Common myeloid progenitor, CD34-positive (primary cell): Measurements from ENCODE around the gene SPOCD1.

Source experiments
- CTCF ChIA-PET: fragments of 350-600 bp; sonication (Branson Sonifier 250); formaldehyde crosslinking; loops from one replicate; lab custom pipeline; 2021; ENCODE audit warnings: antibody characterized with exemption; lab: Charles Lee
- POLR2A ChIA-PET: fragments of 350-600 bp; sonication (Branson Sonifier 250); formaldehyde crosslinking; loops from one replicate; lab custom pipeline; 2021; ENCODE audit warnings: antibody characterized with exemption; lab: Charles Lee
- DNase-seq, 3 donors: peaks; one replicate each; pipeline versions ENCODE4 v3.0.0 to v3.0.0-alpha.2; 2013
- H3K27ac ChIP-seq, 2 experiments: 1 replicate in 1 of 2; 2 replicates in 1 of 2; pipeline ENCODE4 v1.7.0; 2013; ENCODE audit warnings: inconsistent platforms in 2 of 2, low read length in 2 of 2, mild to moderate bottlenecking in 2 of 2, low read depth in 1 of 2, moderate library complexity in 1 of 2; ENCODE audit not compliant: severe bottlenecking in 2 of 2, insufficient read depth in 1 of 2, poor library complexity in 1 of 2
- H3K27me3 ChIP-seq, 5 experiments: replicated peaks in 2 of 5; 1 replicate in 3 of 5; 2 replicates in 2 of 5; pipeline versions ENCODE4 v1.6.1 to v1.7.0; 2013; ENCODE audit warnings: low read length in 4 of 5, mild to moderate bottlenecking in 2 of 5, moderate library complexity in 2 of 5, inconsistent platforms in 1 of 5; ENCODE audit not compliant: insufficient read depth in 5 of 5, control insufficient read depth in 4 of 5
- H3K36me3 ChIP-seq, 4 experiments: 1 replicate in 2 of 4; 2 replicates in 2 of 4; pipeline versions ENCODE4 v1.6.1 to v1.7.0; 2013; ENCODE audit warnings: low read length in 3 of 4, control low read depth in 1 of 4, mild to moderate bottlenecking in 1 of 4; ENCODE audit not compliant: control insufficient read depth in 4 of 4, insufficient read depth in 4 of 4
- H3K4me1 ChIP-seq, 4 experiments: 1 replicate in 3 of 4; 2 replicates in 1 of 4; pipeline versions ENCODE4 v1.6.1 to v1.7.1; 2013; ENCODE audit warnings: low read length in 3 of 4, mild to moderate bottlenecking in 3 of 4, control low read depth in 1 of 4, inconsistent platforms in 1 of 4, moderate library complexity in 1 of 4; ENCODE audit not compliant: control insufficient read depth in 4 of 4, insufficient read depth in 4 of 4; ENCODE audit errors: control extremely low read depth in 1 of 4
- H3K4me3 ChIP-seq, 7 experiments: 1 replicate in 4 of 7; 2 replicates in 3 of 7; pipeline versions ENCODE4 v1.5.1 to v1.7.0; 2013; ENCODE audit warnings: mild to moderate bottlenecking in 7 of 7, low read length in 6 of 7, moderate library complexity in 6 of 7, inconsistent platforms in 2 of 7, low read depth in 2 of 7, control low read depth in 1 of 7; ENCODE audit not compliant: insufficient read depth in 4 of 7, control insufficient read depth in 1 of 7; ENCODE audit errors: extremely low read depth in 1 of 7
- H3K9me3 ChIP-seq, 5 experiments: 1 replicate in 4 of 5; 2 replicates in 1 of 5; pipeline versions ENCODE4 v1.6.1 to v1.7.1; 2013; ENCODE audit warnings: low read length in 4 of 5, mild to moderate bottlenecking in 2 of 5, inconsistent platforms in 1 of 5, low read depth in 1 of 5, moderate library complexity in 1 of 5; ENCODE audit not compliant: control insufficient read depth in 4 of 5, insufficient read depth in 2 of 5; ENCODE audit errors: control extremely low read depth in 1 of 5
- WGBS: methylation state at CpG from one replicate; pipeline ENCODE4 v1.1.5; 2013; ENCODE audit not compliant: insufficient coverage; 5-methylcytosine and 5-hydroxymethylcytosine counted together

Gene SPOCD1

GRCh38 chr1:31781138-31781755 is 34.6 kb downstream of the SPOCD1 start:
- Histone ChIP-seq H3K4me3 (no peak overlapping the region), H3K27me3 (peaks cover 0 to 7% (median 0%) of the 10 kb centered on the region in 5 experiments), H3K27ac (no peak overlapping the region), H3K9me3 (no peaks in the 10 kb centered on the region), H3K36me3 (no peaks in the 10 kb centered on the region), H3K4me1 (peaks cover 0 to 8% (median 6%) of the 10 kb centered on the region in 4 experiments)
- WGBS: 88% methylated on average over 4 of the region's 7 CpGs
- POLR2A ChIA-PET: no interaction called here
- DNase-seq: no peak
- CTCF ChIA-PET: no interaction called here

GRCh38 chr1:31780632-31781031 is 35.2 kb downstream of the SPOCD1 start:
- H3K27ac ChIP-seq: no peak overlapping the region
- peaks cover 0 to 7% (median under 1%) of the 10 kb centered on the region in 5 experiments for H3K27me3 ChIP-seq
- peaks cover 0 to 8% (median 6%) of the 10 kb centered on the region in 4 experiments for H3K4me1 ChIP-seq
- CTCF ChIA-PET: interaction anchor here (0.9 to 1.3 kb wide), 3 partner anchors 15 to 19 kb away, joined by 3 to 5 read pairs (median 4); no protein-coding TSS in a partner anchor
- H3K9me3 ChIP-seq: no peaks in the 10 kb centered on the region
- DNase-seq: no peak
- H3K4me3 ChIP-seq: no peak overlapping the region
- no peaks in the 10 kb centered on the region for H3K36me3 ChIP-seq
- 70% methylated on average over 2 of the region's 2 CpGs for WGBS
- POLR2A ChIA-PET: no interaction called here

DNA sequence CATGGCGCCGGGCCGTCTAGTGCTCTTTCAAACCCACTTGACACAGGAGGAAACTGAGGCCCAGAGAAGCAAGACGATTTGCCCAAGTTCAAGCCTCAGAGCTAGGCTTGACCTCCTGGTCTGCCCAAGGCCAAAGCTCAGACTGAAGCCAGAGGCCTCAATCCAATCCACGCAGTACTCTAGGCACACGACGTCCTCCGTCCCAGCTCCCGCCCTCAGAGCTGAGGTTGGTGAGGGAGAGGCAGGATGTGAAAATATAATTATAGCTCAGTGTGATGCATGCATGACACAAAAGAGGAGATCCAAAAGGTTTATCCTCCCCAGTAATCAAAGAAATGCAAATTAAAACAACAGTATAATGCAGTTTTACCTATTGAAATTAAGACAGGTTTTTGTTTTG is 36.1 kb downstream of the SPOCD1 start:
- H3K4me3 ChIP-seq: no peak overlapping the region
- ChIA-PET POLR2A (no interaction called here), CTCF (interaction anchor here (0.9 to 1.3 kb wide), 5 partner anchors 9 to 18 kb away, joined by 3 to 6 read pairs (median 4); no protein-coding TSS in a partner anchor)
- DNase-seq: no peak
- peaks cover 0 to 15% (median 8%) of the 10 kb centered on the region in 5 experiments for H3K27me3 ChIP-seq
- peaks cover 0 to 8% (median 6%) of the 10 kb centered on the region in 4 experiments for H3K4me1 ChIP-seq
- H3K9me3 ChIP-seq: no peaks in the 10 kb centered on the region
- 97% methylated on average over 7 of the region's 9 CpGs for WGBS
- no peaks in the 10 kb centered on the region for H3K36me3 ChIP-seq
- H3K27ac ChIP-seq: no peak overlapping the region

GRCh38 chr1:31778763-31779488 is 36.9 kb downstream of the SPOCD1 start:
- no peak overlapping the region for H3K4me3 ChIP-seq
- no peaks in the 10 kb centered on the region for H3K36me3 ChIP-seq
- no peak overlapping the region for H3K27ac ChIP-seq
- peaks cover 0 to 8% (median 6%) of the 10 kb centered on the region in 4 experiments for H3K4me1 ChIP-seq
- WGBS: 98% methylated on average over 9 of the region's 11 CpGs
- no peaks in the 10 kb centered on the region for H3K9me3 ChIP-seq
- CTCF ChIA-PET: interaction anchor here (1.0 to 1.2 kb wide), 2 partner anchors 10 to 11 kb away, joined by 3 to 6 read pairs; no protein-coding TSS in a partner anchor
- DNase-seq: no peak
- H3K27me3 ChIP-seq: peaks cover 0 to 23% (median 16%) of the 10 kb centered on the region in 5 experiments
- POLR2A ChIA-PET: no interaction called here

GRCh38 chr1:31776516-31776915 is 39.3 kb downstream of the SPOCD1 start:
- ChIA-PET CTCF (interaction anchor here (1.1 to 2.0 kb wide), 6 partner anchors 10 to 63 kb away, joined by 3 to 8 read pairs (median 5); no protein-coding TSS in a partner anchor), POLR2A (no interaction called here)
- Histone ChIP-seq H3K4me1 (peaks cover 1 to 19% (median 16%) of the 10 kb centered on the region in 4 experiments), H3K36me3 (no peaks in the 10 kb centered on the region), H3K4me3 (no peak overlapping the region), H3K27ac (no peak overlapping the region), H3K27me3 (peaks cover 0 to 47% (median 37%) of the 10 kb centered on the region in 5 experiments), H3K9me3 (no peaks in the 10 kb centered on the region)
- DNase-seq: no peak
- 86% methylated on average over 3 of the region's 3 CpGs for WGBS

DNA sequence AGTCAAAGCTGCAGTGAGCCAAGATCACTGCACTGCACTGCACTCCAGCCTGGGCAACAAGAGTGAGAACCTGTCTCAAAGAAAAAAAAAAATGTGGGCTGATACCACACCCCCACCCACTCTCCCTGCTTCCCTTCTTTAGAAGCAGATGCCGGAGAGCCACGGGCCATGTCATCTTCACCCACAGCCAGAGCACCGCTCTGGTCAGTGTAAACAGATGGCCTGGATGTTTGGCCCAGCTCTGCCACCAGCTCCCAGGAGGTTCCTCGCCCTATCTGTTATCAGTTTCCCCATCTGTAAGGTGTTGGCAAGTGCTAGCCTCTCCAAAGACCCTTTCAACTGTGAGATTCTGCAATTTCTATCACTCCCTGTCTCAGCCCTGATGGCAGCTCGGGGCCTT is 39.8 kb downstream of the SPOCD1 start:
- H3K4me3 ChIP-seq: no peak overlapping the region
- no peaks in the 10 kb centered on the region for H3K9me3 ChIP-seq
- POLR2A ChIA-PET: no interaction called here
- WGBS: 95% methylated on average over 5 of the region's 5 CpGs
- no peak for DNase-seq
- no peak overlapping the region for H3K27ac ChIP-seq
- peaks cover 1 to 18% (median 16%) of the 10 kb centered on the region in 4 experiments for H3K4me1 ChIP-seq
- CTCF ChIA-PET: interaction anchor here (1.0 to 1.8 kb wide), 6 partner anchors 8 to 60 kb away, joined by 3 to 5 read pairs (median 4); no protein-coding TSS in a partner anchor
- H3K36me3 ChIP-seq: no peaks in the 10 kb centered on the region
- H3K27me3 ChIP-seq: peaks cover 0 to 52% (median 41%) of the 10 kb centered on the region in 5 experiments
